ENCODE measurements around the gene NCR3LG1. TPM values are rescaled to one million over a fixed set of nuclear protein-coding genes. Genes with fewer than 3 reads are reported as not detected.

NCR3LG1 gene
- total and polyA plus RNA-seq, 2 of the 8 experiments (the other 6 are each of a cell fraction or from before 2014, with no cell fraction given) = 0.68 to 1.9 TPM

GRCh38 chr11:17401841-17402240, 50.2 kb downstream of the NCR3LG1 start (continued):
- TF ChIP-seq SUZ12 (IDR thresholded peaks at IDR 0.05; ENCODE audit: low read length) (no peak), POU5F1 (IDR thresholded peaks at IDR 0.05; ENCODE audit: low read depth, low read length) (no peak), PHF8 (conservative IDR thresholded peaks at IDR 0.05; ENCODE audit: low read depth, low read length) (no peak), CHD1 (IDR thresholded peaks at IDR 0.05; ENCODE audit: low read depth, low read length) (no peak), BACH1 (IDR thresholded peaks at IDR 0.05; ENCODE audit: low read length) (no peak)

All from H1 (cell line).